ENCODE measurements around the gene CNTNAP4.

Gene CNTNAP4

GRCh38 chr16:76518781-76519180, 241.6 kb downstream of the CNTNAP4 start:
- TF ChIP-seq, protein P1, sequence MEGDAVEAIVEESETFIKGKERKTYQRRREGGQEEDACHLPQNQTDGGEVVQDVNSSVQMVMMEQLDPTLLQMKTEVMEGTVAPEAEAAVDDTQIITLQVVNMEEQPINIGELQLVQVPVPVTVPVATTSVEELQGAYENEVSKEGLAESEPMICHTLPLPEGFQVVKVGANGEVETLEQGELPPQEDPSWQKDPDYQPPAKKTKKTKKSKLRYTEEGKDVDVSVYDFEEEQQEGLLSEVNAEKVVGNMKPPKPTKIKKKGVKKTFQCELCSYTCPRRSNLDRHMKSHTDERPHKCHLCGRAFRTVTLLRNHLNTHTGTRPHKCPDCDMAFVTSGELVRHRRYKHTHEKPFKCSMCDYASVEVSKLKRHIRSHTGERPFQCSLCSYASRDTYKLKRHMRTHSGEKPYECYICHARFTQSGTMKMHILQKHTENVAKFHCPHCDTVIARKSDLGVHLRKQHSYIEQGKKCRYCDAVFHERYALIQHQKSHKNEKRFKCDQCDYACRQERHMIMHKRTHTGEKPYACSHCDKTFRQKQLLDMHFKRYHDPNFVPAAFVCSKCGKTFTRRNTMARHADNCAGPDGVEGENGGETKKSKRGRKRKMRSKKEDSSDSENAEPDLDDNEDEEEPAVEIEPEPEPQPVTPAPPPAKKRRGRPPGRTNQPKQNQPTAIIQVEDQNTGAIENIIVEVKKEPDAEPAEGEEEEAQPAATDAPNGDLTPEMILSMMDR (IDR thresholded peaks at IDR 0.05; ENCODE audit: insufficient read depth, low read depth, low read length, missing control alignments), result no peak
- DNase-seq (ENCODE audit: low read depth), result no peak
- H3K4me3 ChIP-seq (ENCODE audit: low read length), result no peak overlapping the region

DNA sequence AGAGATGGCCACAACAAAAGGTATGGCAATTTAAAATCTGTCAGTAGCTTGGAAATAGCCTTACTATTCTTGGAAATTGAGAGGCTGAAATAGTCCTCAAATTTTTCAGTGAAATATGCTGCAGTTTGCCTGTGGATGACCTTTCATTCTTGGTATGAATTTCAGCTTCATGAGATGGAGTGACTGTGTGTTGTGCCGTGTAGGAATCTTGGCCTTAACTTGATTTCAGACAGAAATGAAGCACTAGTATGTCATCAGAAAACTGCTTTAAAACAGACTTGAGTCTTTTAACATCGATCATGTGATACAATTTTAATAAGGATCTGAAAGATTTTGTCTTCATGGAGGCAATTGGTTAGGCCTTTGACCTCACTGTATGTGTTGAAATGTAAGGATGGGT, 247.2 kb downstream of the CNTNAP4 start:
- H3K4me3 ChIP-seq (ENCODE audit: low read length), result no peak overlapping the region
- TF ChIP-seq, protein P1 (IDR thresholded peaks at IDR 0.05; ENCODE audit: insufficient read depth, low read depth, low read length, missing control alignments), result no peak
- no peak for DNase-seq (ENCODE audit: low read depth)

GRCh38 chr16:76524769-76525168, 247.6 kb downstream of the CNTNAP4 start:
- no peak for DNase-seq (ENCODE audit: low read depth)
- H3K4me3 ChIP-seq (ENCODE audit: low read length), result no peak overlapping the region
- TF ChIP-seq, protein P1 (IDR thresholded peaks at IDR 0.05; ENCODE audit: insufficient read depth, low read depth, low read length, missing control alignments), result no peak

DNA sequence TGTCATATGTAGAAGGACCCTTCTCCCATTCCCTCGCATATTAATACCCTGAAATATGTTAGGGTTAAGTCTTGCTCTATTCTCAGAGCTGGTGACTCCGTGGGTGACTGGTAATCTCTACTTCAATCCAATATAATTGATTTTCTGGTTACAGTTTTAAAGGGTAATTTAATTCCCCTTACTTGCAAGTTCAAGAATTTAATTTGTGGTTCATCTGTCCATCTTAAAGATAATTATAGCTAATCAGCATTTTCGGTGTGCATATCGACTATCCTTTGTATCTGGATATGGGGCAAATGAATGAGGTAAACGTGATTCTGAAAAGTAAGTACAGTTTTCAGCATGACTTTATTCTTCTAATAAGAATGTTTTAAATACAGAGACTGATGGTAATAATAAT, 250.0 kb downstream of the CNTNAP4 start:
- no peak overlapping the region for H3K4me3 ChIP-seq (ENCODE audit: low read length)
- TF ChIP-seq, protein P1 (IDR thresholded peaks at IDR 0.05; ENCODE audit: insufficient read depth, low read depth, low read length, missing control alignments), result no peak
- no peak for DNase-seq (ENCODE audit: low read depth)

DNA sequence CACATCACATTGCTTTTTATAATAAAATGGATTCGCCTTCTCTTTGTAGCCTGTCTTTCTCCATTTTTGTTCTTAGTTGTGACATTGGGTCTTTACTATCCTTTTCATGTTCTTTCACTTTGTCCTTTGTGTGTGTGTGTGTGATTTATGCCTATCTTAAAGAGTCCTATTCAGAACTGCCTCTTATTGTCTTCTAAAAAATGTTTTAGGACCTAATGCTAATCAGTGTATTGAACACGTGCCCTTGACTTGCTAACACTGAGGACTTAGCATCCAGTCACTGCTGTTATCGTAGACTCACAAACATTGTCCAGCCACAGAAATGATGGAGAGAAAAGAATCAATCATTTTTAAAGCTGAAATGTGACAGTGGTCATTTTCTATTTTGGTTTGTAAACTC, 251.9 kb downstream of the CNTNAP4 start:
- TF ChIP-seq, protein P1 (IDR thresholded peaks at IDR 0.05; ENCODE audit: insufficient read depth, low read depth, low read length, missing control alignments), result no peak

DNA sequence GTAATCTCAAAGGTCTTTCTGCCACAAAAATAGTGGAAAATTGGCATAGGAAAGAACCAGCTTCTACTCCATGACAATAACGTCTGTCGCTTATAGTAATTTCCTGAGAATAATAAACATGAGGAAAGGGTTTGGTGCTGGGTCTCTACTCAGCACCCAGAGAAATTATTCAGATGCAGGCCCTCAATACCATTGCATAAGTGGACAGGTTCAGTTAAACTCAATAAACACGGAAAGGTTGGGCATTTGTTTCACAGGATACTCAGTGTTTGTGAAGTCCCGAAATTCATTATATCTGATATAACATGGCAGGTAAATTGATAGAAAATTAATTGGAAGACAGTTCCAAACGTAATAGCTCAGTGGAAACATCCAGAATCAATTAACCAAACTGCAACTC, 254.0 kb downstream of the CNTNAP4 start:
- no peak overlapping the region for H3K4me3 ChIP-seq (ENCODE audit: low read length)
- no peak for DNase-seq (ENCODE audit: low read depth)
- TF ChIP-seq, protein P1 (IDR thresholded peaks at IDR 0.05; ENCODE audit: insufficient read depth, low read depth, low read length, missing control alignments), result no peak

More for the DNA sequence above, 251.9 kb downstream of the CNTNAP4 start:
- no peak for DNase-seq (ENCODE audit: low read depth)
- no peak overlapping the region for H3K4me3 ChIP-seq (ENCODE audit: low read length)

DNA sequence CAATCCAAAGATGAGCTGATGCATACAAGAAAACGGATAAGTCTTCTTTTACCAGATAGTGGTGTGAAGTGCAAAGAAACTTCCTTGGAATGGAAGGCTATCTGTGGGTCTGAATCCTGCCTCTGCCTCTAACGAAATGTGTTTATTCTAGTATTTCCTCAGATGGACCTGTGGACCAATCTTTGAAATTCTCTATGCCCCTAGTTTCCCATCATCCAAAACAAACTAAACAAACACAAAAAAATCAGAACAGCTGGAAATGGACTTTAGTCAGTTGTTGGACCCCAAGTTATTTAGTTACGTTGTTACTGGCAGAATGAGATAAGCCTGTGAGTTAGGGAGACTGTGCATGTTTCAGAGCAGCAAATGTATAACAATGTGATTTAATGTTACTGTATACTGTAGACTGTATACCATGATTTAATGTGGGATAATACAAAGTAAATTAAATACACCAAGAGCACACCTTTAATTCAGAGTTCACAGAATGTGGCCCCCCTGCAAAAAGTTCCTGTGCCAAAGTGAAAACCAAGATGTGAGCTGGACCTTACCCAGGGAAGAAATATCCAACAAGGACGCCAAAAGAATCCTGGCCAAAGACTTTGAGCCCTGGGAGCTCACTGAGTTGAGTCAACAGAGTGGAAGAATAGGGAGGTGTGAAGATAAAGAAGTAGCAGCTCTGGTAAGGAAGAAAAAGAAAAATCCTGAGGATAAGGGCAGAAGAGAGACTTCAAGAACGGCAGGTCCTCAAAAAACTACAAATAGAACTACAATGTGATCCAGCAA, 255.2 kb downstream of the CNTNAP4 start:
- TF ChIP-seq, protein P1 (IDR thresholded peaks at IDR 0.05; ENCODE audit: insufficient read depth, low read depth, low read length, missing control alignments), result no peak
- H3K4me3 ChIP-seq (ENCODE audit: low read length), result no peak overlapping the region
- no peak for DNase-seq (ENCODE audit: low read depth)

Measured in epithelial cell of esophagus (primary cell).